ENCODE results near the gene LLGL1. TPM values are rescaled to one million over a fixed set of nuclear protein-coding genes. Genes with fewer than 3 reads are reported as not detected.

The LLGL1 gene
- polyA plus RNA-seq, 12 donors, result 15.3 to 30.4 (median 23.6) TPM; not detected in 1

DNA sequence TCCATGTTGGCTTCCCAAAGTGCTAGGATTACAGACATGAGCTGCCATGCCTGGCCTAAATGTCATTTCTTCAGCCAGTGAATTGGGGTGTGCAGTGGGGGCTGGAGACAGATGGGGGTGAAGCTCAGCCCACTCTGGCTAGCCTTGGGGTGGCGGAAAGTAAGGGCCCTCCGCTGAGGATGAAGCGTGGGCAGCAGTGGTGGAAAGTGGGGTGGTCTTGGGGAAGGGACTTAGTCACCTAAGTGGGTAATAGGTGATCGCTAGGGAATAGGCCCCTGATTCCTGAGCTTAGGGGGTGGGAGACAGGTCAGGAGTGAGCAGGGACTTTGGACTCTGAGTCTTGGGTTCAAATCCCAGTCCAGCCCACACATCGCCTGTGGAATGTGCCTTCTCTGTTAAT, 2.2 kb downstream of the LLGL1 start:
- DNase-seq, result no peak

- DNase-seq, result no peak
Observed at GRCh38 chr17:18228176-18228682, 2.8 kb downstream of the LLGL1 start.

DNA sequence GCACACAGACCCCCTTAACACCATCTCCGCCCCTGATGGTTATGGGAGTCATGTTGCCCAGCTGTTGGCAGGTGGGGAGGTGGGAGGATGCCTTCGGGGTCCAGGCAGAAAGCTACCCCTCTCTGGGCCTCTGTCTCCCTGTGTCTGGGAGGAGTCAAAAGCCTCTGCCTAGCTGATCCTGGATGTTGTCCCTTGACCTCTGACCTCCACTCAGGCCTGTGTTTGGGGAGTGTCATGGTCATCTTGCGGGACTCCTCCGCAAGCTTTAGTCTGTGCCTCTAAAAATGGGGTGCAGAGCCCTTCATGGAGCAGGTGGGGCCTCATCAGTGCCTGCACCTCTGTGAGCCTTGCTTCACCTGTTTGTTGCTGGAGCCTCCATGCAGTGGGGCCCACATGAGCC, 3.8 kb downstream of the LLGL1 start:
- no peak for DNase-seq

DNA sequence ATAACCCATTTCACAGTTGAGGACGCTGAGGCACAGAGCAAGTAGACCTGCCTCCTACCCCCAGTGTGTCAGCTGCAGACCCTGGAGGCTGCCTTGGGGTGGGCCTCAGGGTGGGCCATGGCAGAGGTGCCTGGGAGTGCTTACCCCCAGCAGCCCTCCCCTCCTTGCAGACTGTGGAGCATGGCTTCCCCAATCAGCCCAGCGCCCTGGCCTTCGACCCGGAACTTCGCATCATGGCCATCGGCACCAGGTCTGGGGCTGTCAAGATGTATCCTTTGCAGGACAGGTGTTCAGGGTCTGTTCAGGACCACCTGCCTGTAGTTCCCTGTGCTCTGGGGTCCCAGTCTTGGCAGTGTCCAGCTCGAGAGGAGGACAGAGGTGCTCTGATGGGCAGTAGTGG, 4.3 kb downstream of the LLGL1 start:
- DNase-seq, result no peak

GRCh38 chr17:18230288-18231141, 5.1 kb downstream of the LLGL1 start:
- DNase-seq, result no peak

DNA sequence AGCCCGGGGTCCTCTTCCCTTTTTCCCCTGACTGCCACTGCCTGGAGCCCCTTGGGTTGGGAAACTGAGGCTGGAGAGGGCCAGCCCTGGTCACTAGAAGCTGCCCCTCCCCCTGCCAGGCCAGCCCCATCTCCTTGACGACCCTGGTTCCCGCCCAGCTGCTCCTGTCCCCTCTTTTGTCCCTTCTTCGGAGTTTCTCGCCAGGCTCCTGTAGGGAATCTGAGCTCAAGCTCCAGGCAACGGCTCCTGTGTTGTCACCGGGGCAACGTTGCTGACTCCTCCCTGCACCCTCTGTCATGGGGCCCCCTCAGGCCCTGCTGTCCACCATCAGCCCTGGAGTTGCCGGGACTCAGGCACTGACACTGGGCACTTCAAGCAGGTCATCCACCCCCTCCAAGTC, 5.7 kb downstream of the LLGL1 start:
- DNase-seq, result no peak

DNA sequence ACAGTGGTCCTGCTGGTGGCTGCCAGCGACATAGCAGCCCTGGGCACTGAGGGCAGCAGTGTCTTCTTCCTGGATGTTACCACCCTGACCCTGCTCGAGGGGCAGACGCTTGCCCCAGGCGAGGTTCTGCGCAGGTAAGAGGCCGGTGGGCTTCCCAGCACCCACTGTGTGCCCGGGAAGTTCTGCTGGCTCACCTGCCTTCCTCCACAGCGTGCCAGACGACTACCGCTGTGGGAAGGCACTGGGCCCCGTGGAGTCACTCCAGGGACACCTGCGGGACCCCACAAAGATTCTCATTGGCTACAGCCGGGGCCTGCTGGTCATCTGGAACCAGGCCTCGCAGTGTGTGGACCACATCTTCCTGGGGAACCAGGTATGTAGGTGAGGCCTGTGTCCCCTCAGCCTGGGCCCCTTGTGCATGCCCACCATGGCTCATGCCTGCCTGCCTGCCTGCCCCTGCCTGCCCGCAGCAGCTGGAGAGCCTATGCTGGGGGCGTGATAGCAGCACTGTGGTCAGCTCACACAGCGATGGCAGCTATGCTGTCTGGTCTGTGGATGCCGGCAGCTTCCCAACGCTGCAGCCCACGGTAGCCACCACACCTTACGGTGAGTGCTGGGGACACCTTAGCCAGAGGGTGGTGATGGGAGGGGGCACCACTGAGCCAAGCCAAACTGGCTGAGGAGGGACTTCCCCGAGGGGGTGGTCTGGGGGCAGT, 8.5 kb downstream of the LLGL1 start:
- DNase-seq, result no peak

- no peak for DNase-seq
Observed at GRCh38 chr17:18234853-18235380, 9.5 kb downstream of the LLGL1 start.

DNA sequence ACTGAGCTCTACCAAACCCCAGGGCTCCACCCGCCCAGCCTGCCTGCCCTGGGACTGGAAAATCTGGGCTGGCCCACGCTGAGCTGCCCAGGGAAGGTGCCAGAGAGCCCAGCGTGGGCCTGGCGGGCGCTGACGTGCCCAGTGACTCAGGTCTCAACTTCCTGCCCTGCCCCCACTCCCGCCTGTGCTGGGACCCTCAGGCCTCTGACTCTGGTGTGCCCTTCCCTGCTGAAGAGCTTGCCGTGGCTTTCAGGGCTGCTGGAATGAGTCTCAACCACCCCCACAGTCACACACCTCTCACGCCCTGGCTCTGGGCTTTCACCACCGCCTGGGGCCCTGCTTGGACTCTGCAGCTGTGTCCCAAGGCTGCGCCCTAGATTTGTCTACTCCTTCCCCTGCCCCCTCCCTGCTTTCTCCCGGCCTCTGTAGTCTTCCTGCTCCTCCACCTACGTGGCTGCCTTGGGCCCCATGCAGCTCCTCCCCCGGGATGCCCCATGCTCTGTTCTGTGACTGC, 10.4 kb downstream of the LLGL1 start:
- DNase-seq, result no peak

GRCh38 chr17:18236494-18236893, 11.1 kb downstream of the LLGL1 start:
- DNase-seq, result no peak

GRCh38 chr17:18237461-18237860, 12.0 kb downstream of the LLGL1 start:
- no peak for DNase-seq

GRCh38 chr17:18238299-18238698, 12.9 kb downstream of the LLGL1 start:
- no peak for DNase-seq

GRCh38 chr17:18240449-18240848, 15.0 kb downstream of the LLGL1 start:
- DNase-seq, result no peak

- no peak for DNase-seq
Observed at GRCh38 chr17:18241229-18241871, 15.9 kb downstream of the LLGL1 start.

DNA sequence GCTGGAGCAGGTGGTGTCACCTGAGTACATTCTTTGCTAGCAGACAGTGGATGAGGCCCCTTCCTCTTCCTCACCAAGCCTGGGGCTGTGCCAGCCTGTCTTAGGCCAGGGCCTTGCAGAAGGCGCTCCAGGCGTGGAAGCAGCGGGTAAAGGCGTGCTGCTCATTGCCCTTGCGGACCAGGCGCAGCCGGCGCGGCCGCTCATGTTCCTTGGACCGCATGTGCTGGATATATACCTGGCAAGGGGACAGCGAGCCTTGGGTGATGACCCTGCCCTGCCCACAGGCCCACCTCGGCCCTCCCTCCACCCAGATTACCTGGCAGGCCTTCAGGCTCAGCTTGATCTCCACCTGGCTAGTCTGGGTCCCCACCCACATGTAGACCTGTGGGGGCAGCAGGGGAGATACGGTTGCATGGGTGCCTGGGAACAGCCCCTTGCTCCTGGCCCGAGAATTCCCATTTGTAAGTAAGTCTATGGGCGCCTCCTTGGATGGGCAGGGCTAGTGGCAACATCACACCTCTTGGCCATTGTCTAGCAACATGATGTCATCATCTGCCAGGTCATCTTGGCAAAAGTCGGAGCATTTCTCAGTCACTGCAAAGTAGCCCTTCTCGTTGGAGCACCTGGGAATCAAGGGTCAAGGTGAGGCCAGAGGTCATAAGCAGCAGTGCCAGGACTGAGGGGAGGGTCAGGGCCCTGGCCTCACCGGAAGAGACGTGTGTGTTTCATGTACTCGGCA, 19.8 kb downstream of the LLGL1 start:
- no peak for DNase-seq

- no peak for DNase-seq
Observed at GRCh38 chr17:18246109-18246725, 20.8 kb downstream of the LLGL1 start.

DNA sequence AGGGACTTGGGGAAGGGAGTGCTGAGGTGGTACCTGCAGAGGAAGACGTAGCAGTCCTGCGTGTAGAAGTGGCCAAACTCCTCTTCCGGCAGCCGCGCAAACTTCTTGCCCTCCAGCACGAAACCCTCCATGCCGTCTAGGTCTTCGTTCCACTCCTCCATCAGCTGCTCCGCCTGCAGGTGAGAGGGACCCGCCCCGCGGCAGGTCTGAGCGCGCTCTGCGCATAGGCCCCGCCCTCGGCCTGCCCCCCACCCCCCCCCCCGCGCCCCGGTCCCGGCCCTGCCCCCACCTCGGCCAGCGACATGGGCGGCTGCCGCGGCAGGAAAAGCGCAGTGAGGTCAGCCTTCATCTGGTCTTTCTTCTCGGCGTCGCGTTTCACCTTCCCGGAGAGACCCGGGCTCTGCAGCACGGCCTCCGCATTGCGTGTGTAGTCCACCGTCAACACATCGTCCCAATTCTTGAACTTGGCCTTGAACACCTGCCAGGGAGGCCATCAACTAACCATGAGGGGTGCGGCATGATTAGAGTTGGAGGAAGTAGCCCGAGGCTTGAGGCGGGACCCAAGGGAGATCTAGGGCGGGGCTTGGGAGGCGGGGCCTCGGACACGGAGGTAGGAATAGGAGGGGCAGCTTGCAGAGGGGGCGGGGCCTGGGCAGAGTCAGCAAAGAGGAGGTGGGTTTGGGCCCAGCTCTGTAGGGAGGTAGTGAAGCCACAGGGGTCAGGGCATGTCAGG, 21.6 kb downstream of the LLGL1 start:
- DNase-seq, result peak; percentile 25

- peak; percentile 47 for DNase-seq
Observed at GRCh38 chr17:18247613-18248001, 22.2 kb downstream of the LLGL1 start.

- DNase-seq, result peak; percentile 81
Observed at GRCh38 chr17:18248300-18248731, 22.9 kb downstream of the LLGL1 start.

- no peak for DNase-seq
Observed at GRCh38 chr17:18248811-18249210, 23.4 kb downstream of the LLGL1 start.

Measured in muscle of arm (tissue), 12 donors.